ENCODE data around the gene CASZ1. TPM values are rescaled to one million over a fixed set of nuclear protein-coding genes. Genes with fewer than 3 reads are reported as not detected.

CASZ1 gene
- total RNA-seq, 4 donors from 2014 or later = 22.1 to 47.4 (median 28.0) TPM

GRCh38 chr1:10833630-10834557 is 37.4 kb upstream of the CASZ1 start:
- Histone ChIP-seq H3K4me1 (peaks cover 0 to 8% (median 0%) of the 10 kb centered on the region in 3 donors), H3K4me3 (no peak overlapping the region), H3K9me3 (no peaks in the 10 kb centered on the region), H3K27ac (no peak overlapping the region), H3K36me3 (no peaks in the 10 kb centered on the region), H3K27me3 (peaks cover 52% of the 10 kb centered on the region)
- ATAC-seq = no peak
- 70% methylated on average over 5 to 7 of the region's 9 CpGs for WGBS, 2 donors (ENCODE audit: low coverage in 1 of 2)
- TF ChIP-seq CTCF (IDR thresholded peaks at IDR 0.05) = no peak
- TF ChIP-seq POLR2A (IDR thresholded peaks at IDR 0.05) = no peak
- no peak for TF ChIP-seq POLR2AphosphoS5 (IDR thresholded peaks at IDR 0.05)
- TF ChIP-seq EP300 (IDR thresholded peaks at IDR 0.05) = no peak

DNA sequence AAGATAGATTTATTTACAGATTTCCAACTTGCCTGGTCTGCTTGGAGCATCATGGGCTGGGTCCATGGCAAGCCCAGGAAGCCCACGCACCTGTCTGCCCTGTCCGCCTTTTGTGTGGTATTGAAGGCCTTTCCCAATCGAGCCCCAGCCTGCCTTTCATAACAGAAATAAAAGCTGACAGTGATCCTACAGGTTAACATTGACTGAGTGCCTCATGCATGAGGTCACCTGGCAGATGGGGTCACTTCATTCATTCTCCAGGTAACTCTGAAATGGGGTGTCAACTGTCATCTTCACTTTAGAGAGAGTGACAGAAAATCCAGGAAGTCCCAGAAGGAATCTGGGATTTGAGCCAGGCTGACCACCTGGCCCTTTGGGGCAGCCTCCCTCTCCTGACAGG is 36.3 kb upstream of the CASZ1 start:
- H3K9me3 ChIP-seq = no peaks in the 10 kb centered on the region
- H3K36me3 ChIP-seq = no peaks in the 10 kb centered on the region
- H3K27ac ChIP-seq = no peak overlapping the region
- no peak overlapping the region for H3K4me3 ChIP-seq
- H3K27me3 ChIP-seq = peaks cover 45% of the 10 kb centered on the region
- no peak for TF ChIP-seq EP300 (IDR thresholded peaks at IDR 0.05)
- no peak for TF ChIP-seq POLR2A (IDR thresholded peaks at IDR 0.05)
- TF ChIP-seq POLR2AphosphoS5 (IDR thresholded peaks at IDR 0.05) = no peak
- no peak for TF ChIP-seq CTCF (IDR thresholded peaks at IDR 0.05)
- WGBS, 2 donors (ENCODE audit: low coverage in 1 of 2) = 79% methylated on average over 3 of the region's 3 CpGs; no CpG with 5 or more reads in 1 of the 2 donors
- ATAC-seq = no peak
- H3K4me1 ChIP-seq = peaks cover 0 to 8% (median 0%) of the 10 kb centered on the region in 3 donors

GRCh38 chr1:10830961-10831668 is 34.7 kb upstream of the CASZ1 start:
- Histone ChIP-seq H3K4me1 (peaks cover 0 to 8% (median 0%) of the 10 kb centered on the region in 3 donors), H3K36me3 (no peaks in the 10 kb centered on the region), H3K4me3 (no peak overlapping the region), H3K27ac (no peak overlapping the region), H3K9me3 (no peaks in the 10 kb centered on the region), H3K27me3 (peaks cover 40% of the 10 kb centered on the region)
- WGBS, 2 donors (ENCODE audit: low coverage in 1 of 2) = 90% methylated on average over 2 of the region's 10 CpGs; no CpG with 5 or more reads in 1 of the 2 donors
- TF ChIP-seq POLR2AphosphoS5 (IDR thresholded peaks at IDR 0.05) = no peak
- TF ChIP-seq EP300 (IDR thresholded peaks at IDR 0.05) = no peak
- ATAC-seq = no peak

GRCh38 chr1:10829965-10830515 is 33.6 kb upstream of the CASZ1 start:
- 49 to 62% methylated on average over 4 of the region's 17 CpGs for WGBS, 2 donors (ENCODE audit: low coverage in 1 of 2)
- TF ChIP-seq CTCF (IDR thresholded peaks at IDR 0.05) = no peak
- no peak for TF ChIP-seq EP300 (IDR thresholded peaks at IDR 0.05)
- no peak for TF ChIP-seq POLR2AphosphoS5 (IDR thresholded peaks at IDR 0.05)
- TF ChIP-seq POLR2A (IDR thresholded peaks at IDR 0.05) = no peak
- Histone ChIP-seq H3K4me3 (no peak overlapping the region), H3K27ac (no peak overlapping the region), H3K4me1 (no peaks in the 10 kb centered on the region), H3K27me3 (peaks cover 39% of the 10 kb centered on the region), H3K9me3 (no peaks in the 10 kb centered on the region), H3K36me3 (no peaks in the 10 kb centered on the region)
- no peak for ATAC-seq
